H9 (cell line): Measurements from ENCODE around the gene COTL1. TPM values are rescaled to one million over a fixed set of nuclear protein-coding genes. Genes with fewer than 3 reads are reported as not detected.
"Not testable (repeated sequence)": the region's sequence is repeated elsewhere in the genome, so short reads cannot be mapped to it uniquely, and the experiment has no call there.

ENCODE experiments used
- DNase-seq: peaks from one replicate; pipeline ENCODE4 v3.0.0-alpha.2; 2017
- H2AFZ ChIP-seq: one replicate; pipeline ENCODE4 v1.6.1; 2013; ENCODE audit warnings: mild to moderate bottlenecking, low read length, control low read depth, moderate library complexity
- H2AK5ac ChIP-seq: 2 replicates; pipeline ENCODE4 v1.6.1; 2013; ENCODE audit warnings: low read length, control low read depth, mixed read lengths; ENCODE audit not compliant: insufficient read length
- H2BK120ac ChIP-seq: one replicate; pipeline ENCODE4 v1.6.1; 2013; ENCODE audit warnings: low read depth, mild to moderate bottlenecking, low read length, control low read depth, inconsistent platforms; ENCODE audit not compliant: poor library complexity, severe bottlenecking
- H2BK12ac ChIP-seq: 2 replicates; pipeline ENCODE4 v1.6.1; 2013; ENCODE audit warnings: low read length, control low read depth, mixed read lengths, low read depth; ENCODE audit not compliant: insufficient read length
- H2BK15ac ChIP-seq: 2 replicates; pipeline ENCODE4 v1.6.1; 2013; ENCODE audit warnings: low read depth, low read length, control low read depth
- H2BK20ac ChIP-seq: one replicate; pipeline ENCODE4 v1.6.1; 2013; ENCODE audit warnings: low read depth, mild to moderate bottlenecking, low read length, control low read depth, inconsistent platforms; ENCODE audit not compliant: poor library complexity, severe bottlenecking
- H2BK5ac ChIP-seq: 2 replicates; pipeline ENCODE4 v1.6.1; 2013; ENCODE audit warnings: low read length, control low read depth, mixed read lengths; ENCODE audit not compliant: insufficient read length
- H3K14ac ChIP-seq: 2 replicates; pipeline ENCODE4 v1.6.1; 2013; ENCODE audit warnings: low read length, control low read depth; ENCODE audit not compliant: insufficient read depth
- H3K18ac ChIP-seq: 2 replicates; pipeline ENCODE4 v1.6.1; 2013; ENCODE audit warnings: low read depth, mild to moderate bottlenecking, mixed read lengths, low read length, control low read depth; ENCODE audit not compliant: insufficient read length
- H3K23ac ChIP-seq: 2 replicates; pipeline ENCODE4 v1.6.1; 2013; ENCODE audit warnings: low read length, control low read depth, mixed read lengths, low read depth; ENCODE audit not compliant: insufficient read length
- H3K23me2 ChIP-seq: 2 replicates; pipeline ENCODE4 v1.6.1; 2013; ENCODE audit warnings: low read depth, mild to moderate bottlenecking, mixed read lengths, low read length, control low read depth; ENCODE audit not compliant: insufficient read length, poor library complexity, severe bottlenecking
- H3K27ac ChIP-seq: 2 replicates; pipeline ENCODE4 v1.5.1; 2013; ENCODE audit warnings: low read length, control low read depth, mixed read lengths, low read depth; ENCODE audit not compliant: insufficient read length
- H3K27me3 ChIP-seq: 2 replicates; pipeline ENCODE4 v1.6.1; 2013; ENCODE audit warnings: low read length, control low read depth, inconsistent platforms; ENCODE audit not compliant: insufficient read depth
- H3K4ac ChIP-seq: 2 replicates; pipeline ENCODE4 v1.6.1; 2013; ENCODE audit warnings: low read depth, mild to moderate bottlenecking, control low read depth, inconsistent platforms, low read length, moderate library complexity
- H3K4me1 ChIP-seq: 2 replicates; pipeline ENCODE4 v1.6.1; 2013; ENCODE audit warnings: low read length, control low read depth, inconsistent platforms; ENCODE audit not compliant: insufficient read depth
- H3K4me2 ChIP-seq: 2 replicates; pipeline ENCODE4 v1.6.1; 2013; ENCODE audit warnings: low read length, control low read depth, mixed read lengths; ENCODE audit not compliant: insufficient read length, insufficient read depth
- H3K56ac ChIP-seq: 2 replicates; pipeline ENCODE4 v1.6.1; 2013; ENCODE audit warnings: low read depth, mild to moderate bottlenecking, mixed read lengths, low read length, control low read depth; ENCODE audit not compliant: insufficient read length
- H3K79me1 ChIP-seq: 2 replicates; pipeline ENCODE4 v1.6.1; 2013; ENCODE audit warnings: low read depth, mild to moderate bottlenecking, moderate library complexity, low read length, control low read depth, inconsistent platforms; ENCODE audit not compliant: insufficient read depth, poor library complexity, severe bottlenecking
- H3K79me2 ChIP-seq: 2 replicates; pipeline ENCODE4 v1.6.1; 2013; ENCODE audit warnings: low read length, control low read depth, inconsistent platforms; ENCODE audit not compliant: insufficient read depth
- H3K9ac ChIP-seq: 2 replicates; pipeline ENCODE4 v1.6.1; 2013; ENCODE audit warnings: low read length, control low read depth, mixed read lengths; ENCODE audit not compliant: insufficient read length; ENCODE audit errors: extremely low read depth
- H3K9me3 ChIP-seq: one replicate; pipeline ENCODE4 v1.6.1; 2013; ENCODE audit warnings: low read depth, low read length, inconsistent platforms; ENCODE audit not compliant: control insufficient read depth
- H3T11ph ChIP-seq: one replicate; pipeline ENCODE4 v1.6.1; 2013; ENCODE audit warnings: mild to moderate bottlenecking, low read length, control low read depth, inconsistent platforms
- H4K20me1 ChIP-seq: one replicate; pipeline ENCODE4 v1.6.1; 2013; ENCODE audit not compliant: control insufficient read depth, insufficient read length, insufficient read depth
- H4K5ac ChIP-seq: 2 replicates; pipeline ENCODE4 v1.6.1; 2013; ENCODE audit warnings: low read depth, mild to moderate bottlenecking, mixed read lengths, low read length, control low read depth; ENCODE audit not compliant: insufficient read length
- H4K8ac ChIP-seq: replicated peaks from 2 replicates; pipeline ENCODE4 v1.6.1; 2013; ENCODE audit warnings: low read length, control low read depth, mixed read lengths, low read depth; ENCODE audit not compliant: insufficient read length
- H4K91ac ChIP-seq: 2 replicates; pipeline ENCODE4 v1.6.1; 2013; ENCODE audit warnings: low read depth, mild to moderate bottlenecking, moderate library complexity, mixed read lengths, low read length, control low read depth; ENCODE audit not compliant: insufficient read length
- H3K27ac Mint-ChIP-seq, 3 experiments: 2 replicates in 2 of 3; 3 replicates in 1 of 3; pipeline ENCODE4 v1.8.0; 2020 to 2021; ENCODE audit warnings: mixed read lengths in 3 of 3, mild to moderate bottlenecking in 1 of 3, moderate library complexity in 1 of 3
- H3K27me3 Mint-ChIP-seq: 2 replicates; pipeline ENCODE4 v1.8.0; 2021; ENCODE audit warnings: low read depth, mild to moderate bottlenecking, moderate library complexity, mixed read lengths
- H3K36me3 Mint-ChIP-seq, 3 experiments: 2 replicates in 2 of 3; 3 replicates in 1 of 3; pipeline ENCODE4 v1.8.0; 2020 to 2021; ENCODE audit warnings: low read depth in 3 of 3, mixed read lengths in 3 of 3; ENCODE audit not compliant: insufficient read depth in 1 of 3
- H3K4me1 Mint-ChIP-seq, 2 experiments: 2 replicates each; pipeline ENCODE4 v1.8.0; 2020; ENCODE audit warnings: mixed read lengths in 2 of 2
- H3K4me3 Mint-ChIP-seq, 2 experiments: 2 replicates in 1 of 2; 3 replicates in 1 of 2; pipeline ENCODE4 v1.8.0; 2020 to 2021; ENCODE audit warnings: mild to moderate bottlenecking in 2 of 2, mixed read lengths in 2 of 2, moderate library complexity in 1 of 2
- H3K9me3 Mint-ChIP-seq, 2 experiments: 2 replicates in 1 of 2; 3 replicates in 1 of 2; pipeline ENCODE4 v1.8.0; 2020; ENCODE audit warnings: mild to moderate bottlenecking in 2 of 2, mixed read lengths in 2 of 2, moderate library complexity in 1 of 2
- CTCF ChIP-seq: fragments of 200-600 bp; sonication (generic); conservative IDR thresholded peaks from 3 replicates; pipeline ENCODE4 v1.8.0; 2021; ENCODE audit warnings: antibody characterized with exemption, mild to moderate bottlenecking
- WGBS: extraction: QIAGEN DNeasy Blood & Tissue Kit; methylation state at CpG from one replicate; pipeline ENCODE4 v1.1.7; 2013; ENCODE audit warnings: missing lambda C conversion rate, low lambda C conversion rate, mixed read lengths; ENCODE audit not compliant: insufficient read length; ENCODE audit errors: extremely low coverage; 5-methylcytosine and 5-hydroxymethylcytosine counted together
- total RNA-seq: library from RNA; stranded (reverse); gene quantifications from 2 replicates; pipeline ENCODE4 v1.2.1, GENCODE V29; 2021

Gene COTL1
- total RNA-seq, 1 experiment from 2014 or later, result 81.4 TPM

DNA sequence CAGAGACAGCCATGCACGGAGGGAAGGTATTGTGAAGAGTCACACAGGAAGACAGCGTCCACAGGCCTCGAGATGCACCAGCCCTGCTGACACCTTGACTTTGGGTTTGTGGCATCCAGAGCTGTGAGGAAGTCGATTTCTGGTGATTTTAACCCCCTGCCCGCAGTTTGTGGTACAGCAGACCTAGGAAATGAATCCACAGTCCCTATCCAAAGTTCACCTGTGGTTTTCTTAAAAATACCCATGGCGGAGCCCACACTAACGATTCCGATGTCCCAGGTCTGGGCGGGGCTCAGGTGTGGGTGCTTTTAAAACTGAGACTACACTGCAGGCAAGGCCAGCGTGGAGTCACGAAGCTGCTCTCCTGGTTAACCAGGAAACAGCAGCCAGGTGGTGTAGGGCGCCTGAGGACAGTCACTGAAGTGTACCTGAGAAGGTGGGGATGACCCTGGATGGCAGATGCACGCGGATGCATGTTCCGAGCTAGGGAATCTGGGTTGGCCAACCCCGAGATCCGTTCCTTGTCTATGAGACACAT is 99.0 kb downstream of the COTL1 start:
- H3K79me2 ChIP-seq, result no peaks in the 10 kb centered on the region
- H2AK5ac ChIP-seq, result no peak overlapping the region
- no peak for DNase-seq
- H3K23ac ChIP-seq, result no peak overlapping the region
- H3K4me3 Mint-ChIP-seq, result no peak overlapping the region
- no peak for TF ChIP-seq CTCF
- peaks cover 0 to 4% of the 10 kb centered on the region in 2 experiments; a peak in 2 of 5 replicates for H3K9me3 Mint-ChIP-seq
- H3K56ac ChIP-seq, result no peak overlapping the region
- H3K4me2 ChIP-seq, result no peak overlapping the region
- H3K27me3 Mint-ChIP-seq, result peaks cover 3% of the 10 kb centered on the region; the same call in 1 of the 2 replicates
- H3T11ph ChIP-seq, result no peak overlapping the region
- H2BK15ac ChIP-seq, result no peak overlapping the region
- H2BK5ac ChIP-seq, result no peak overlapping the region
- H4K20me1 ChIP-seq, result no peaks in the 10 kb centered on the region
- no peaks in the 10 kb centered on the region; a peak in 1 of 7 replicates for H3K36me3 Mint-ChIP-seq
- no peak overlapping the region for H3K9ac ChIP-seq
- H3K79me1 ChIP-seq, result no peaks in the 10 kb centered on the region
- no peaks in the 10 kb centered on the region; the same call in 1 of the 2 replicates for H3K4me1 ChIP-seq
- H3K27ac Mint-ChIP-seq, result no peak overlapping the region
- H3K27me3 ChIP-seq, result no peaks in the 10 kb centered on the region
- no peak overlapping the region for H3K27ac ChIP-seq
- H3K4me1 Mint-ChIP-seq, result peaks cover 13 to 26% of the 10 kb centered on the region in 2 experiments
- no peak overlapping the region for H2BK20ac ChIP-seq
- no peak overlapping the region for H2BK12ac ChIP-seq
- H3K14ac ChIP-seq, result no peak overlapping the region
- H2AFZ ChIP-seq, result no peak overlapping the region
- H4K5ac ChIP-seq, result no peak overlapping the region
- no peak overlapping the region for H4K91ac ChIP-seq
- H2BK120ac ChIP-seq, result no peak overlapping the region
- no peak overlapping the region for H4K8ac ChIP-seq
- WGBS, result no CpG with 5 or more reads among the region's 17 CpGs
- H3K23me2 ChIP-seq, result no peaks in the 10 kb centered on the region
- no peaks in the 10 kb centered on the region for H3K9me3 ChIP-seq
- no peak overlapping the region for H3K4ac ChIP-seq
- H3K18ac ChIP-seq, result no peak overlapping the region

DNA sequence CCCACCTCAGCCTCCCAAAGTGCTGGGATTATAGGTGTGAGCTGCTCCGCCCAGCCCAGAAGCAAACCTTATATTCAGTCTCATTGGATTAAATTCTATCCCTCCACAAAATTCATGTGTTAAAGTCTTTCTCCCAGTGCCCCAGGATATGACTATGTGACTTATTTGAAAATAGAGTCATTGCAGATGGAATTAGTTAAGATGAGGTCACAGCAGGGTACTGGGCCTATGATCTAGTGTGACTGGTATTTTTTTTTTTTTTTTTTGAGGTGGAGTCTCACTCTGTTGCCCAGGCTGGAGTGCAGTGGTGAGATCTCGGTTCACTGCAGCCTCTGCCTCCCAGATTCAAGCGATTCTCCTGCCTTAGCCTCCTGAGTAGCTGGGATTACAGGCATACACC is 99.7 kb downstream of the COTL1 start:
- H3K27me3 Mint-ChIP-seq, H2BK5ac ChIP-seq, H3K9me3 Mint-ChIP-seq, H2BK15ac ChIP-seq, H3K27ac ChIP-seq, H3K9ac ChIP-seq, H4K5ac ChIP-seq, H3K27me3 ChIP-seq, H4K8ac ChIP-seq, H3K9me3 ChIP-seq, H3K18ac ChIP-seq, H3K4me3 Mint-ChIP-seq, H2BK20ac ChIP-seq, DNase-seq, H3K23me2 ChIP-seq, H3K23ac ChIP-seq, H4K20me1 ChIP-seq, H2AFZ ChIP-seq, H3K36me3 Mint-ChIP-seq, H3K79me1 ChIP-seq, H3K4ac ChIP-seq, H3K14ac ChIP-seq, H3K4me1 ChIP-seq, H3T11ph ChIP-seq, H2AK5ac ChIP-seq, H3K79me2 ChIP-seq, H3K4me2 ChIP-seq, H3K27ac Mint-ChIP-seq, H4K91ac ChIP-seq, H2BK12ac ChIP-seq, H3K56ac ChIP-seq, H2BK120ac ChIP-seq: not testable (repeated sequence)
- no CpG with 5 or more reads among the region's 3 CpGs for WGBS
- H3K4me1 Mint-ChIP-seq, result peaks cover 11 to 26% of the 10 kb centered on the region in 2 experiments
